Epithelial cell of prostate (primary cell): Measurements from ENCODE around the gene KIFC3.

ENCODE experiments used
- DNase-seq: peaks from one replicate; pipeline ENCODE4 v3.0.0-alpha.2; 2011; ENCODE audit warnings: low read depth, low spot score
- H3K27ac ChIP-seq: fragments of 450-650 bp; 2 replicates; pipeline ENCODE4 v1.5.1; 2017; ENCODE audit warnings: mild to moderate bottlenecking

Gene KIFC3

GRCh38 chr16:57757326-57757786 lies 44.9 kb downstream of the KIFC3 start:
- no peak overlapping the region for H3K27ac ChIP-seq
- DNase-seq: no peak

- no peak for DNase-seq
- no peak overlapping the region for H3K27ac ChIP-seq
Measured at GRCh38 chr16:57756424-57757325, 45.6 kb downstream of the KIFC3 start.

- no peak overlapping the region for H3K27ac ChIP-seq
- no peak for DNase-seq
Measured at GRCh38 chr16:57755726-57756423, 46.4 kb downstream of the KIFC3 start.

- no peak overlapping the region for H3K27ac ChIP-seq
- no peak for DNase-seq
Measured at GRCh38 chr16:57755061-57755684, 47.1 kb downstream of the KIFC3 start.

- no peak overlapping the region for H3K27ac ChIP-seq
- no peak for DNase-seq
Measured at GRCh38 chr16:57754354-57755060, 47.8 kb downstream of the KIFC3 start.

GRCh38 chr16:57753448-57754353 lies 48.6 kb downstream of the KIFC3 start:
- no peak overlapping the region for H3K27ac ChIP-seq
- no peak for DNase-seq

- no peak for DNase-seq
- H3K27ac ChIP-seq: no peak overlapping the region
Measured at GRCh38 chr16:57752581-57753447, 49.5 kb downstream of the KIFC3 start.

- no peak for DNase-seq
- no peak overlapping the region for H3K27ac ChIP-seq
Measured at GRCh38 chr16:57752203-57752580, 50.1 kb downstream of the KIFC3 start.

GRCh38 chr16:57751539-57752202 lies 50.6 kb downstream of the KIFC3 start:
- no peak overlapping the region for H3K27ac ChIP-seq
- no peak for DNase-seq

- DNase-seq: no peak
- no peak overlapping the region for H3K27ac ChIP-seq
Measured at GRCh38 chr16:57750796-57751538, 51.3 kb downstream of the KIFC3 start.

GRCh38 chr16:57749856-57750452 lies 52.3 kb downstream of the KIFC3 start:
- DNase-seq: no peak
- H3K27ac ChIP-seq: no peak overlapping the region

- H3K27ac ChIP-seq: no peak overlapping the region
- no peak for DNase-seq
Measured at GRCh38 chr16:57749101-57749692, 53.1 kb downstream of the KIFC3 start.

- no peak overlapping the region for H3K27ac ChIP-seq
- no peak for DNase-seq
Measured at GRCh38 chr16:57748596-57748995, 53.7 kb downstream of the KIFC3 start.

GRCh38 chr16:57747996-57748395 lies 54.3 kb downstream of the KIFC3 start:
- H3K27ac ChIP-seq: no peak overlapping the region
- DNase-seq: no peak

- DNase-seq: no peak
- H3K27ac ChIP-seq: no peak overlapping the region
Measured at GRCh38 chr16:57747496-57747895, 54.8 kb downstream of the KIFC3 start.

- H3K27ac ChIP-seq: no peak overlapping the region
- DNase-seq: no peak
Measured at GRCh38 chr16:57747091-57747490, 55.2 kb downstream of the KIFC3 start.
